Left lung (tissue), 10 donors: ENCODE data around the gene ROBO1. TPM values are rescaled to one million over a fixed set of nuclear protein-coding genes. Genes with fewer than 3 reads are reported as not detected.

Experiments used
- ATAC-seq: fragments of 200-7000 bp; cut with Tn5 transposase; one replicate; pipeline ENCODE4 v1.9.1; 2020; ENCODE audit warnings: moderate library complexity
- DNase-seq, 4 donors: peaks; one replicate each; pipeline ENCODE4 v3.0.0-alpha.2; 2013 to 2020
- H3K27ac ChIP-seq, 2 donors: fragments of 200-600 bp; sonication (generic) in 1 of 2; one replicate each; pipeline versions ENCODE4 v1.5.0 to v1.8.0; 2020 to 2021
- H3K27me3 ChIP-seq, 2 donors: fragments of 200-600 bp; sonication (generic) in 1 of 2; one replicate each; pipeline versions ENCODE4 v1.5.0 to v1.8.0; 2020 to 2021
- H3K36me3 ChIP-seq, 2 donors: fragments of 200-600 bp; sonication (generic) in 1 of 2; one replicate each; pipeline versions ENCODE4 v1.5.0 to v1.8.0; 2020 to 2021
- H3K4me1 ChIP-seq, 2 donors: fragments of 200-600 bp; one replicate each; pipeline ENCODE4 v1.8.0; 2021
- H3K4me3 ChIP-seq, 2 donors: fragments of 200-600 bp; sonication (generic) in 1 of 2; one replicate each; pipeline versions ENCODE4 v1.5.0 to v1.8.0; 2020 to 2021; ENCODE audit warnings: mild to moderate bottlenecking in 1 of 2
- H3K9me3 ChIP-seq, 2 donors: fragments of 200-600 bp; sonication (generic) in 1 of 2; one replicate each; pipeline versions ENCODE4 v1.5.0 to v1.8.0; 2020 to 2021
- intact Hi-C, 2 donors: fragments of 100-400 bp; cut with DNase I; formaldehyde crosslinking; loops; one replicate each; pipeline versions ENCODE4 v1.11.2 to v1.14.2; 2022
- polyA plus RNA-seq, 6 donors: library from polyadenylated mRNA; unstranded; fragments of 120-200 nt; gene quantifications; one replicate each; pipeline ENCODE4 v1.2.1, GENCODE V29; 2013; ENCODE audit not compliant: insufficient read length in 6 of 6
- total RNA-seq, 2 donors: library from RNA; stranded (reverse); fragmentation: NEBNext Ultra II Directional; extraction: Animal tissue kit (Norgen Biotek cat#: 25700); gene quantifications; one replicate each; pipeline ENCODE4 v1.2.1, GENCODE V29; 2021
- TF ChIP-seq, protein P1 (sequence below), 2 donors: fragments of 200-600 bp; sonication (generic) in 1 of 2; IDR thresholded peaks; one replicate each; pipeline versions ENCODE4 v1.5.0 to v1.8.0; 2021; ENCODE audit warnings: antibody characterized with exemption in 2 of 2
- donor health status: DM: no; HTN: yes; CAD: no.
- donor health status: DM: no; HTN: no; CAD: no.

The ROBO1 gene
- total and polyA plus RNA-seq, 8 donors, result 20.3 to 134 (median 102) TPM

DNA sequence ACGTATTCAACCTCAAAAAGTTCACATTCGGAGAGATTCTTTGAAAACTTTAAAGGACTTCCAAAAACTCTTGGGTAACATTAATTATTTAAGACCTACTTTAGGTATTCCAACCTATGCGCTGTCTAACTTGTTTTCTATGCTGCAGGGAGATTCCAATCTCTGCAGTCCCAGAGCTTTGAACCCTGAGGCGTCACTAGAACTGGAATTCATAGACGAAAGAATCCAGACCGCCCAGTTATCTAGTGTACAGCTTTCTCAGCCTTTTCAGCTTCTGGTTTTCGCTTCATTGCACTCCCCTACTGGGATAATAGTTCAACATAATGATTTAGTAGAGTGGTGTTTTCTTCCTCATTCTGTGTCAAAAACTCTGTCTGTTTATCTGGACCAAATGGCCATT, 711.3 kb downstream of the ROBO1 start:
- H3K27ac ChIP-seq, result no peak overlapping the region
- H3K27me3 ChIP-seq, result no peaks in the 10 kb centered on the region
- H3K9me3 ChIP-seq, result peaks cover 0 to 35% of the 10 kb centered on the region in 2 donors
- H3K4me3 ChIP-seq, result no peak overlapping the region
- ATAC-seq, result no peak
- H3K36me3 ChIP-seq, result no peaks in the 10 kb centered on the region
- TF ChIP-seq, protein P1, sequence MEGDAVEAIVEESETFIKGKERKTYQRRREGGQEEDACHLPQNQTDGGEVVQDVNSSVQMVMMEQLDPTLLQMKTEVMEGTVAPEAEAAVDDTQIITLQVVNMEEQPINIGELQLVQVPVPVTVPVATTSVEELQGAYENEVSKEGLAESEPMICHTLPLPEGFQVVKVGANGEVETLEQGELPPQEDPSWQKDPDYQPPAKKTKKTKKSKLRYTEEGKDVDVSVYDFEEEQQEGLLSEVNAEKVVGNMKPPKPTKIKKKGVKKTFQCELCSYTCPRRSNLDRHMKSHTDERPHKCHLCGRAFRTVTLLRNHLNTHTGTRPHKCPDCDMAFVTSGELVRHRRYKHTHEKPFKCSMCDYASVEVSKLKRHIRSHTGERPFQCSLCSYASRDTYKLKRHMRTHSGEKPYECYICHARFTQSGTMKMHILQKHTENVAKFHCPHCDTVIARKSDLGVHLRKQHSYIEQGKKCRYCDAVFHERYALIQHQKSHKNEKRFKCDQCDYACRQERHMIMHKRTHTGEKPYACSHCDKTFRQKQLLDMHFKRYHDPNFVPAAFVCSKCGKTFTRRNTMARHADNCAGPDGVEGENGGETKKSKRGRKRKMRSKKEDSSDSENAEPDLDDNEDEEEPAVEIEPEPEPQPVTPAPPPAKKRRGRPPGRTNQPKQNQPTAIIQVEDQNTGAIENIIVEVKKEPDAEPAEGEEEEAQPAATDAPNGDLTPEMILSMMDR (IDR thresholded peaks at IDR 0.05), result no peak
- intact Hi-C loops, result no loop called here
- H3K4me1 ChIP-seq, result no peaks in the 10 kb centered on the region
- DNase-seq, result no peak

DNA sequence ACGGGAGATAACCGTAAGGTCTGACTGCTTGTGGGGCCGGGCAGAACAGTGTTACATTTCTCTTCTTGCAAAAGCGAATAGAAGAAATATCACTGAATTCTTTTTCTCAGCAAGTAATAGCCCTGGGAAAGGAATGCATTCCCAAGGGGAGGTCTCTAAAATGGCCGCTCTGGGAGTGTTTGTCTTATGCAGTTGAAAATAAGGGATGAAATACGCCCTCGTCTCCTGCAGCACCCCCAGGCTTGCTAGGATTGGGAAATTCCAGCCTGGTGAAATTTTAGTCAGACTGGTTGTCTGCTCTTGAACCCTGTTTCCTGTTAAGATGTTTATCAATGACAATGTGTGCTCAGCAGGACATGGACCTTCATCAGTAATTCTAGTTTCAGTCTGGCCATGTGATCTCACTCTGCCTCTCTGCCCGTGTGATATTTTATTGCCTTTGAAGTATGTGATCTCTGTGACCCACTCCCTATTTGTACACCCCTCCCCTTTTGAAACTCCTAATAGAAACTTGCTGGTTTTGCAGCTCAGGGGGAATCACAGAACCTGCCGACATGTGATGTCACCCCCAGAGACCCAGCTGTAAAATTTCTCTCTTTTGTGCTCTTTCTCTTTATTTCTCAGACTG, 715.6 kb downstream of the ROBO1 start:
- intact Hi-C loops, result no loop called here
- TF ChIP-seq, protein P1 (IDR thresholded peaks at IDR 0.05), result no peak

DNA sequence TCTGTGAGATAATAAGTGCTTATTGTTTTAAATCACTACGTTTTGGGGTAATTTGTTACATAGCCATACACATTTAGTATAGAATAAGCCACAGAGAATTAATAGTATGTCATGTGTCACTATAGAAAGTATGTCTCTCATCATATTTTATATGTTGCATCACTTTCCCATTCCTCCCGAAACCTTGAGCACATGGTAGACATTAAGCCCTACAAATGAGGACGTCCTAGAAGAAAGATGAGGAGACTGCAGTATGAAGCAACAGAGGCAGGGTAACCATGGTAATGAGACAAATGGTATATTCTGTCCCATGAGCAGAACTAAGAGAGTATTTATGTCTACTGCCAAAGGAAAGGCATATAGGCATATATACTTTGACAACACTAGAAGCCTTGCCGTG, 720.2 kb downstream of the ROBO1 start:
- Histone ChIP-seq H3K36me3 (no peaks in the 10 kb centered on the region), H3K4me3 (no peak overlapping the region), H3K4me1 (no peaks in the 10 kb centered on the region), H3K9me3 (peaks cover 0 to 13% of the 10 kb centered on the region in 2 donors), H3K27ac (no peak overlapping the region), H3K27me3 (no peaks in the 10 kb centered on the region)
- ATAC-seq, result no peak
- no peak for DNase-seq
- intact Hi-C loops, result no loop called here
- TF ChIP-seq, protein P1 (IDR thresholded peaks at IDR 0.05), result no peak

More for the DNA sequence above, 715.6 kb downstream of the ROBO1 start:
- no peaks in the 10 kb centered on the region for H3K4me1 ChIP-seq
- no peaks in the 10 kb centered on the region for H3K27me3 ChIP-seq
- no peaks in the 10 kb centered on the region for H3K36me3 ChIP-seq
- no peak overlapping the region for H3K4me3 ChIP-seq
- DNase-seq, result no peak
- no peak for ATAC-seq
- no peak overlapping the region for H3K27ac ChIP-seq
- H3K9me3 ChIP-seq, result peaks cover 0 to 33% of the 10 kb centered on the region in 2 donors

DNA sequence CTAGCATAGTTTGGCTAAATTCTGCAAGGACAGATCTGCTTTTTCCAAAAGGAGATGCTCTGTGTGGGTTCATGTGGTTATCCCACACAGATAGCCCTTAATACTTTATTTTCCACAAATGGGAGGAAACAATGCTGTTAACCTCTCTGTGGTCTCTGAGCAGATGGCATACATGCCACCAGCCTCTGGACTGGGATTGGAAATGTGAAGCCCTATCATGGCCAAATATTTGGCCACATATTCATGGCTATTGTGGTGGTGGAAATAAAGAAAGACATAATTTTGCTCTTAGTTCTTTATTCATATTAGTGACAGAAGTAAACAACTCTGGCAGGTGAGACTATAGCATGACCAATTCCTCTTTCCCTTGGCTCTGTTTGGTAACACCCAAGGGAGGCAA, 726.2 kb downstream of the ROBO1 start:
- Histone ChIP-seq H3K4me3 (no peak overlapping the region), H3K36me3 (no peaks in the 10 kb centered on the region), H3K9me3 (no peaks in the 10 kb centered on the region), H3K27ac (no peak overlapping the region), H3K27me3 (no peaks in the 10 kb centered on the region), H3K4me1 (no peaks in the 10 kb centered on the region)
- intact Hi-C loops, result no loop called here
- ATAC-seq (no peak), DNase-seq (no peak)
- TF ChIP-seq, protein P1 (IDR thresholded peaks at IDR 0.05), result no peak

DNA sequence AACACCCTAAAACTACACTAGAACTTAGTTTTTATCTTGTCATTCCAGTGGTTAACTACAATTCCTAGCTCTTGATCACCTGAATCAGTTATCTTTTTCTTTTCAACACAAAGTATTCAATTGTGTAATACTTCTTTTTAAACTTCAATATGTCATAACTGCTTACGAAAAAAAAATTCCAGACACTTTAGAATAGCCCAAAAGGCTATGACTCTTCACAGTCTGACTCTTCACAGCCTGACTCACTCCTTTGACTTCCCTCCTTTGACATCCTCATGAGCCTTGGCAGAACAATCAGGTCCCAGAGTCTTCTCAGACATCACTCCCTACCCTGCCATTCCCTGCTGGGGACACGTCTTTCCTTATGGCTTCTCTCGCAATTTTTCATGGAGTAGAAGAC, 727.1 kb downstream of the ROBO1 start:
- no peak overlapping the region for H3K4me3 ChIP-seq
- H3K4me1 ChIP-seq, result no peaks in the 10 kb centered on the region
- no peaks in the 10 kb centered on the region for H3K9me3 ChIP-seq
- intact Hi-C loops, result no loop called here
- ATAC-seq, result no peak
- no peak for DNase-seq
- no peaks in the 10 kb centered on the region for H3K36me3 ChIP-seq
- H3K27me3 ChIP-seq, result no peaks in the 10 kb centered on the region
- no peak overlapping the region for H3K27ac ChIP-seq
- TF ChIP-seq, protein P1 (IDR thresholded peaks at IDR 0.05), result no peak
